ENCODE results near the gene VSIG8.

DNA sequence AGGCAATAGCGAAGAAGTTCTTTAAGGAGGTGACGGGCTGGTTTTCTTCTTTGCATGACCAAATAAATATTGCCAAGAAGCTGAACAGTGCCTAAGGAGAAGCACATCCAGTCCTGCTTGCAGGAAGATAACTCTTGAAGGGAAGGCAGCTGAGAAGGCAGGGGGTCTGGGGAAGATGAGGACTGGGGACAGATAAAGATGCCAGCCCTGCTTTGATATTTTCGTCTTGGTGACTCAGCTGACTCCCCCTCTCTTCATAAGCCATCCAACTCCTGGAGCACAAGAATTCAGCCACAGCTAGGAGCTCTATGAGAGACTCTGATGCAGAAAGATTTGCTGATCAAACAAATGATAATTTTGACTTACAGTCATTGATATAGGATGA, 34.1 kb upstream of the VSIG8 start:
- TF ChIP-seq POLR2A (IDR thresholded peaks at IDR 0.05) = no peak
- no peak for TF ChIP-seq CTCF (IDR thresholded peaks at IDR 0.05)
